ENCODE data around the gene HSD11B1L.
"Not testable (repeated sequence)": the region's sequence is repeated elsewhere in the genome, so short reads cannot be mapped to it uniquely, and the experiment has no call there.

The HSD11B1L gene

DNA sequence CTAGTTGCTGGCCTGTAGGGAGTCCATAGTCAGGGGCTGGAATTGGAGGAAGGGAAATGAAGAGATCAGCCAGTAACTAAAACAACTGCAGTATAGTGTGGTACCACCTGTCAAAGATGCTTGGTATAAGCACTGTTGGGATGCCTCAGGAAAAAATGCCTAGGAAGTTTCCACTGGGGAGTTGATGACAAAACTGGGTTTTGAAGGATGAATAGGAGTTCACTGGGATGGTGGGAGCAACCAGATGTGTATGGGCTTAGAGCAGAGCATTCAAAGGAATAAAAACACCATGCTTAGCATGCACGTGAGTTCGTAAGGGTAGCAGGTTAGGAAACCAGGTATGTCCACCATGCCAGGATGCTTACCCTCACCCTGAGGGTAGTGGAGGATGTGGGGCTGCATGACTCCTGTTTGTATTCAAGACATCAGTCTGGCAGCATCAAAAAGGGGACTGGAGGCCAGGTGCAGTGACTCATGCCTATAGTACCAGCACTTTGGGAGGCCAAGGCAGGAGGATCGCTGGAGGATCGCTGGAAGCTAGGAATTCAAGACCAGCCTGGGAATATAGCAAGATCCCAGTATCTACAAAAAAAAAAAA lies 46.7 kb downstream of the HSD11B1L start:
- WGBS, result 95% methylated on average over 3 of the region's 4 CpGs
- Histone ChIP-seq H3K18ac (ENCODE audit: low read depth in 1 of 2, low read length in 2 of 2) (no peak overlapping the region), H2BK12ac (ENCODE audit: low read length in 2 of 2) (no peak overlapping the region), H3K9me3 (ENCODE audit: control insufficient read depth, low read length) (no peaks in the 10 kb centered on the region), H3K23ac (ENCODE audit: low read length in 2 of 2) (no peak overlapping the region), H2AK5ac (ENCODE audit: low read length, severe bottlenecking) (no peak overlapping the region), H3K14ac (ENCODE audit: low read length in 2 of 2) (no peak overlapping the region), H4K8ac (ENCODE audit: low read length) (no peak overlapping the region), H2BK5ac (ENCODE audit: low read depth, low read length, poor library complexity, severe bottlenecking) (no peak overlapping the region), H3K27me3 (ENCODE audit: control insufficient read depth in 1 of 2, insufficient read depth in 1 of 2, low read length in 2 of 2) (no peaks in the 10 kb centered on the region), H2BK120ac (ENCODE audit: low read depth, low read length) (no peak overlapping the region), H3K79me1 (replicated peaks; ENCODE audit: low read length, poor library complexity, severe bottlenecking) (no peaks in the 10 kb centered on the region), H3K4me2 (ENCODE audit: low read length, poor library complexity, severe bottlenecking) (no peak overlapping the region), H2BK15ac (ENCODE audit: low read depth, poor library complexity, severe bottlenecking) (no peak overlapping the region), H3K9ac (ENCODE audit: low read length) (no peak overlapping the region), H2AFZ (ENCODE audit: low read depth, low read length) (no peak overlapping the region), H3K36me3 (ENCODE audit: control insufficient read depth in 1 of 2, insufficient read depth in 2 of 2, low read depth in 1 of 2, low read length in 2 of 2) (no peaks in the 10 kb centered on the region), H4K91ac (ENCODE audit: low read length) (no peak overlapping the region), H3K4me1 (ENCODE audit: control insufficient read depth, insufficient read depth, low read depth, low read length) (no peaks in the 10 kb centered on the region), H3K27ac (ENCODE audit: low read length, poor library complexity, severe bottlenecking) (no peak overlapping the region), H3K4me3 (ENCODE audit: insufficient read depth in 1 of 2, low read depth in 1 of 2, low read length in 2 of 2) (no peak overlapping the region), H3K4ac (ENCODE audit: low read depth in 1 of 2, low read length in 2 of 2) (no peak overlapping the region)
- no peak for DNase-seq

DNA sequence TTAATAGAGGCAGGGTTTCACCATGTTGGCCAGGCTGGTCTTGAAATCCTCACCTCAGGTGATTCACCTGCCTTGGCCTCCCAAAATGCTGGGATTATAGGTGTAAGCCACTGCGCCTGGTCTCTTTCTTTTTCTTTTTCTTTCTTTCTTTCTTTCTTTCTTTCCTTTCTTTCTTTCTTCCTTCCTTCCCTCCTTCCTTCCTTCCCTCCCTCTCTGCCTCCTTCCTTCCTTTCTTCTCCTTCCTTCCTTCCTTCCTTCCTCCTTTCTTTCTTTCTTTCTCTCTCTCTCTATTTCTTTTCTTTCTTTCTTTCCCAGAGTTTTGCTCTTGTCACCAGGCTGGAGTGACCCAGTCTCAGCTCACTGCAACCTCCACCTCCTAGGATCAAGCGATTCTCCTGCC lies 52.3 kb downstream of the HSD11B1L start:
- not testable (repeated sequence) for H3K4me1 ChIP-seq (ENCODE audit: control insufficient read depth, insufficient read depth, low read depth, low read length); H3K14ac ChIP-seq (ENCODE audit: low read length in 2 of 2); H3K9me3 ChIP-seq (ENCODE audit: control insufficient read depth, low read length); H3K4ac ChIP-seq (ENCODE audit: low read depth in 1 of 2, low read length in 2 of 2); H3K4me3 ChIP-seq (ENCODE audit: insufficient read depth in 1 of 2, low read depth in 1 of 2, low read length in 2 of 2); H3K36me3 ChIP-seq (ENCODE audit: control insufficient read depth in 1 of 2, insufficient read depth in 2 of 2, low read depth in 1 of 2, low read length in 2 of 2); H3K27ac ChIP-seq (ENCODE audit: low read length, poor library complexity, severe bottlenecking); H3K18ac ChIP-seq (ENCODE audit: low read depth in 1 of 2, low read length in 2 of 2); H3K9ac ChIP-seq (ENCODE audit: low read length); H2BK5ac ChIP-seq (ENCODE audit: low read depth, low read length, poor library complexity, severe bottlenecking); H4K91ac ChIP-seq (ENCODE audit: low read length); H2AK5ac ChIP-seq (ENCODE audit: low read length, severe bottlenecking); H4K8ac ChIP-seq (ENCODE audit: low read length); H2AFZ ChIP-seq (ENCODE audit: low read depth, low read length); H3K23ac ChIP-seq (ENCODE audit: low read length in 2 of 2); DNase-seq; H2BK120ac ChIP-seq (ENCODE audit: low read depth, low read length); H2BK12ac ChIP-seq (ENCODE audit: low read length in 2 of 2); H3K27me3 ChIP-seq (ENCODE audit: control insufficient read depth in 1 of 2, insufficient read depth in 1 of 2, low read length in 2 of 2); H2BK15ac ChIP-seq (ENCODE audit: low read depth, poor library complexity, severe bottlenecking); H3K4me2 ChIP-seq (ENCODE audit: low read length, poor library complexity, severe bottlenecking); H3K79me1 ChIP-seq (replicated peaks; ENCODE audit: low read length, poor library complexity, severe bottlenecking)
- 85% methylated on average over 2 of the region's 2 CpGs for WGBS
